Stimulated activated CD4-positive, alpha-beta T cell treated with anti-CD3 and anti-CD28 coated beads, TNF-alpha, amount 100 ng/mL, for 4 hours (primary cell): ENCODE measurements around the gene EIF4B.
"Not testable (repeated sequence)": the region's sequence is repeated elsewhere in the genome, so short reads cannot be mapped to it uniquely, and the experiment has no call there.

Experiments
- DNase-seq, 3 experiments: peaks; one replicate each; pipeline ENCODE4 v3.0.0-alpha.2; 2020; ENCODE audit warnings: low read depth in 3 of 3

Gene EIF4B

GRCh38 chr12:53005986-53006809 is at the start of gene EIF4B:
Gene EIF4B (plus strand): TSS chr12:53006456. CDS start chr12:53006484, 28 bp downstream.
- peak; percentile 99 to 100 (median 99) for DNase-seq

GRCh38 chr12:52956987-52957386 is 49.3 kb upstream of the EIF4B start:
- DNase-seq = no peak

GRCh38 chr12:52964556-52965336 is 41.5 kb upstream of the EIF4B start:
- no peak for DNase-seq

- DNase-seq = no peak
Measured at GRCh38 chr12:52965337-52965731, 40.9 kb upstream of the EIF4B start.

GRCh38 chr12:52969166-52969795 is 37.0 kb upstream of the EIF4B start:
- no peak for DNase-seq

GRCh38 chr12:52969828-52970569 is 36.3 kb upstream of the EIF4B start:
- DNase-seq = no peak

- DNase-seq = no peak
Measured at GRCh38 chr12:52971679-52972329, 34.5 kb upstream of the EIF4B start.

- no peak for DNase-seq
Measured at GRCh38 chr12:52975204-52975603, 31.1 kb upstream of the EIF4B start.

- DNase-seq = no peak
Measured at GRCh38 chr12:52975820-52976573, 30.3 kb upstream of the EIF4B start.

- no peak for DNase-seq
Measured at GRCh38 chr12:52976574-52977071, 29.6 kb upstream of the EIF4B start.

- no peak for DNase-seq
Measured at GRCh38 chr12:52977170-52977569, 29.1 kb upstream of the EIF4B start.

GRCh38 chr12:52980096-52980649 is 26.1 kb upstream of the EIF4B start:
- DNase-seq = no peak

- peak; percentile 44 to 72 (median 63) for DNase-seq
Measured at GRCh38 chr12:52980650-52981423, 25.4 kb upstream of the EIF4B start.

- DNase-seq = no peak
Measured at GRCh38 chr12:52984136-52984535, 22.1 kb upstream of the EIF4B start.

GRCh38 chr12:52988898-52989297 is 17.4 kb upstream of the EIF4B start:
- no peak for DNase-seq

- DNase-seq = no peak
Measured at GRCh38 chr12:52990206-52990605, 16.1 kb upstream of the EIF4B start.

- DNase-seq = not testable (repeated sequence)
Measured at GRCh38 chr12:52992240-52992639, 14.0 kb upstream of the EIF4B start.

GRCh38 chr12:52992699-52993557 is 13.3 kb upstream of the EIF4B start:
- DNase-seq = no peak
